ENCODE measurements around the gene SLC35B3. TPM values are rescaled to one million over a fixed set of nuclear protein-coding genes. Genes with fewer than 3 reads are reported as not detected.
"Not testable (repeated sequence)": the region's sequence is repeated elsewhere in the genome, so short reads cannot be mapped to it uniquely, and the experiment has no call there.

Gene SLC35B3
- 15.7 and 19.0 TPM in 2 replicates for total RNA-seq (2012; rRNA removed)

GRCh38 chr6:8435093-8435844 lies at the start of gene SLC35B3:
SLC35B3 (minus strand) TSS chr6:8435545.
- peak within 1 kb of the TSS; percentile 95 for H3K4me3 ChIP-seq (ENCODE audit: low read length)

GRCh38 chr6:8483650-8484049 lies 48.3 kb upstream of the SLC35B3 start:
- no peak overlapping the region for H3K9ac ChIP-seq (ENCODE audit: low read depth, low read length)
- H3K4me3 ChIP-seq (ENCODE audit: low read length): no peak overlapping the region
- no peak overlapping the region for H3K4me2 ChIP-seq (ENCODE audit: low read length)
- H3K4me1 ChIP-seq (ENCODE audit: control insufficient read depth, insufficient read depth, low read length): no peaks in the 10 kb centered on the region
- no peaks in the 10 kb centered on the region for H3K36me3 ChIP-seq (ENCODE audit: insufficient read depth, low read length)
- H3K27me3 ChIP-seq (ENCODE audit: control insufficient read depth, insufficient read depth, low read length): no peaks in the 10 kb centered on the region
- H3K9me3 ChIP-seq (replicated peaks; ENCODE audit: low read length): no peaks in the 10 kb centered on the region

More at GRCh38 chr6:8435093-8435844, at the start of gene SLC35B3:
- Histone ChIP-seq H3K9me3 (replicated peaks; ENCODE audit: low read length) (no peaks in the 10 kb centered on the region), H3K9ac (ENCODE audit: low read depth, low read length) (peak within 1 kb of the TSS; percentile 98), H3K4me1 (ENCODE audit: control insufficient read depth, insufficient read depth, low read length) (peaks cover 30% of the 10 kb centered on the region), H3K36me3 (ENCODE audit: insufficient read depth, low read length) (peaks cover 12% of the 10 kb centered on the region), H3K4me2 (ENCODE audit: low read length) (peak within 1 kb of the TSS; percentile 82), H3K27me3 (ENCODE audit: control insufficient read depth, insufficient read depth, low read length) (no peaks in the 10 kb centered on the region)

- Histone ChIP-seq H3K9me3 (replicated peaks; ENCODE audit: low read length) (no peaks in the 10 kb centered on the region), H3K4me2 (ENCODE audit: low read length) (no peak overlapping the region), H3K4me3 (ENCODE audit: low read length) (no peak overlapping the region), H3K4me1 (ENCODE audit: control insufficient read depth, insufficient read depth, low read length) (no peaks in the 10 kb centered on the region), H3K9ac (ENCODE audit: low read depth, low read length) (no peak overlapping the region), H3K27me3 (ENCODE audit: control insufficient read depth, insufficient read depth, low read length) (no peaks in the 10 kb centered on the region), H3K36me3 (ENCODE audit: insufficient read depth, low read length) (no peaks in the 10 kb centered on the region)
Observed at GRCh38 chr6:8481727-8482126, 46.4 kb upstream of the SLC35B3 start.

GRCh38 chr6:8478418-8478817 lies 43.1 kb upstream of the SLC35B3 start:
- Histone ChIP-seq H3K4me3 (ENCODE audit: low read length) (no peak overlapping the region), H3K27me3 (ENCODE audit: control insufficient read depth, insufficient read depth, low read length) (no peaks in the 10 kb centered on the region), H3K4me2 (ENCODE audit: low read length) (no peak overlapping the region), H3K4me1 (ENCODE audit: control insufficient read depth, insufficient read depth, low read length) (no peaks in the 10 kb centered on the region), H3K36me3 (ENCODE audit: insufficient read depth, low read length) (no peaks in the 10 kb centered on the region), H3K9ac (ENCODE audit: low read depth, low read length) (no peak overlapping the region), H3K9me3 (replicated peaks; ENCODE audit: low read length) (no peaks in the 10 kb centered on the region)

DNA sequence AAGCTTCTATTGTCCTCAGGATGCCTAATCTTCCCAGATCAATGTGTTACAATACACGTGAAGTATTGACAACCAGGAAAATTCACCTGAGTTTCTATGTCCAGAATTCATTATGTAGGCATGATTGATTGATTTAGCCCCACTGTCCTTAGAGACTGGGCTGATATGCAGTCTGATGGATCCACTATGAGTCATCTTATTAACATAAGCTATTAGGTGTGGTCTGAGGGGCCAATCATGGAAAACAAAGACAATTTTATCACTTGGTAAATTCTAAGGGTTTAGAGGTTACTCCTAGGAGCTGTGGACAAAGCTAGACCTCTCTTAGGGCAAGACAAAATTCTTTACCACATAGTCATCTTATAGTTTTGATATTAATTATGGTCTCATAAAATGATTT lies 41.3 kb upstream of the SLC35B3 start:
- H3K9me3 ChIP-seq (replicated peaks; ENCODE audit: low read length): no peaks in the 10 kb centered on the region
- H3K4me1 ChIP-seq (ENCODE audit: control insufficient read depth, insufficient read depth, low read length): no peaks in the 10 kb centered on the region
- no peaks in the 10 kb centered on the region for H3K36me3 ChIP-seq (ENCODE audit: insufficient read depth, low read length)
- no peak overlapping the region for H3K4me2 ChIP-seq (ENCODE audit: low read length)
- no peak overlapping the region for H3K4me3 ChIP-seq (ENCODE audit: low read length)
- no peak overlapping the region for H3K9ac ChIP-seq (ENCODE audit: low read depth, low read length)
- no peaks in the 10 kb centered on the region for H3K27me3 ChIP-seq (ENCODE audit: control insufficient read depth, insufficient read depth, low read length)

GRCh38 chr6:8468552-8469356 lies 33.4 kb upstream of the SLC35B3 start:
- Histone ChIP-seq H3K9me3 (replicated peaks; ENCODE audit: low read length) (no peaks in the 10 kb centered on the region), H3K4me3 (ENCODE audit: low read length) (no peak overlapping the region), H3K9ac (ENCODE audit: low read depth, low read length) (no peak overlapping the region), H3K4me2 (ENCODE audit: low read length) (no peak overlapping the region), H3K36me3 (ENCODE audit: insufficient read depth, low read length) (no peaks in the 10 kb centered on the region), H3K27me3 (ENCODE audit: control insufficient read depth, insufficient read depth, low read length) (no peaks in the 10 kb centered on the region), H3K4me1 (ENCODE audit: control insufficient read depth, insufficient read depth, low read length) (no peaks in the 10 kb centered on the region)

GRCh38 chr6:8462694-8463093 lies 27.3 kb upstream of the SLC35B3 start:
- Histone ChIP-seq H3K4me3 (ENCODE audit: low read length) (no peak overlapping the region), H3K9me3 (replicated peaks; ENCODE audit: low read length) (no peaks in the 10 kb centered on the region), H3K36me3 (ENCODE audit: insufficient read depth, low read length) (no peaks in the 10 kb centered on the region), H3K9ac (ENCODE audit: low read depth, low read length) (no peak overlapping the region), H3K4me2 (ENCODE audit: low read length) (no peak overlapping the region), H3K4me1 (ENCODE audit: control insufficient read depth, insufficient read depth, low read length) (no peaks in the 10 kb centered on the region), H3K27me3 (ENCODE audit: control insufficient read depth, insufficient read depth, low read length) (no peaks in the 10 kb centered on the region)

GRCh38 chr6:8462169-8462568 lies 26.8 kb upstream of the SLC35B3 start:
- Histone ChIP-seq H3K9ac (ENCODE audit: low read depth, low read length) (no peak overlapping the region), H3K4me1 (ENCODE audit: control insufficient read depth, insufficient read depth, low read length) (no peaks in the 10 kb centered on the region), H3K27me3 (ENCODE audit: control insufficient read depth, insufficient read depth, low read length) (no peaks in the 10 kb centered on the region), H3K4me3 (ENCODE audit: low read length) (no peak overlapping the region), H3K36me3 (ENCODE audit: insufficient read depth, low read length) (no peaks in the 10 kb centered on the region), H3K9me3 (replicated peaks; ENCODE audit: low read length) (no peaks in the 10 kb centered on the region), H3K4me2 (ENCODE audit: low read length) (no peak overlapping the region)

DNA sequence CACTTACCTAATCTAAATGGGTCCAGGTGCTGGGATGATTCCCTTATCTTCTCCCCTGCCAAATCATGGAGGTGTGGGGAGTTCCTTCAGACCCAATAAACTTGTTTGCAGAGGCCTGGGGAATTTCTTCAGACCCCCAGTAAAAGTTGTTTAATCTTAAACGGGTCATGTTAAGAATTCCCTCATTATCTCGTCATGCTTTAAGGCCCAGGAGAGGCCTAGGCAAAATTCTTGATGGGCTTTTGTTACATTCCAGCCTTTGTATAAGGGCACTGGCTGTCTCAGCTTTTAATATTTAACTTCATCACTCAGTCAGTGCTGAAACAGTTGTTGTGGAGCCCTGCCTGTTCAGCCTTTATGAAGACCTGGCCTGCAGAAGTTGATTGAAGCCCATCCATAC lies 11.0 kb upstream of the SLC35B3 start:
- Histone ChIP-seq H3K9ac (ENCODE audit: low read depth, low read length) (no peak overlapping the region), H3K4me1 (ENCODE audit: control insufficient read depth, insufficient read depth, low read length) (no peaks in the 10 kb centered on the region), H3K4me2 (ENCODE audit: low read length) (no peak overlapping the region), H3K27me3 (ENCODE audit: control insufficient read depth, insufficient read depth, low read length) (no peaks in the 10 kb centered on the region), H3K4me3 (ENCODE audit: low read length) (no peak overlapping the region), H3K9me3 (replicated peaks; ENCODE audit: low read length) (no peaks in the 10 kb centered on the region), H3K36me3 (ENCODE audit: insufficient read depth, low read length) (no peaks in the 10 kb centered on the region)

GRCh38 chr6:8445930-8446329 lies 10.6 kb upstream of the SLC35B3 start:
- not testable (repeated sequence) for H3K36me3 ChIP-seq (ENCODE audit: insufficient read depth, low read length); H3K9ac ChIP-seq (ENCODE audit: low read depth, low read length); H3K4me2 ChIP-seq (ENCODE audit: low read length); H3K4me3 ChIP-seq (ENCODE audit: low read length); H3K27me3 ChIP-seq (ENCODE audit: control insufficient read depth, insufficient read depth, low read length); H3K4me1 ChIP-seq (ENCODE audit: control insufficient read depth, insufficient read depth, low read length); H3K9me3 ChIP-seq (replicated peaks; ENCODE audit: low read length)

DNA sequence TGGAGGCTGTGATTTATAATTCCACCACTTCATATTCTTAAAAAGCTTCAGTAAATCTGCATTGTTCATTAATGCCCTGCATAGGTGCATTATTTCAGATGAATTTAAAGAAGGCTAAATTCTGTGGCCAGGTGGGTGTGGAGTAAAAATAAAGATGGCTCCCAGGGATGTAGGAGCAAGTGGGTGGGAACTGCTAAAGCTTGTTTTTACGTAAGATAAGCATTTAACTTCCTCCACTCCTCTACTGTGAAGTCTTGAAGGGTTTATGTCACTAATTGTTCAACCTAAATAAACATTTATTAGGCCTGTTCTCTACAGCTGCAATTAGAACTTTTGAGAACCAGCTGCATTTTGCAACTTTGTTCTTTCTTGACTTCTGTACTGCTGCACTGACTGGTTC lies 6.8 kb upstream of the SLC35B3 start:
- H3K9ac ChIP-seq (ENCODE audit: low read depth, low read length): no peak overlapping the region
- no peaks in the 10 kb centered on the region for H3K4me1 ChIP-seq (ENCODE audit: control insufficient read depth, insufficient read depth, low read length)
- H3K4me3 ChIP-seq (ENCODE audit: low read length): no peak overlapping the region
- H3K36me3 ChIP-seq (ENCODE audit: insufficient read depth, low read length): no peaks in the 10 kb centered on the region
- H3K27me3 ChIP-seq (ENCODE audit: control insufficient read depth, insufficient read depth, low read length): no peaks in the 10 kb centered on the region
- no peaks in the 10 kb centered on the region for H3K9me3 ChIP-seq (replicated peaks; ENCODE audit: low read length)
- H3K4me2 ChIP-seq (ENCODE audit: low read length): no peak overlapping the region

Data from skeletal muscle satellite cell (primary cell).